GM18505 (cell line): ENCODE data around the gene RAMP2.
"Not testable (repeated sequence)": the region's sequence is repeated elsewhere in the genome, so short reads cannot be mapped to it uniquely, and the experiment has no call there.

Source experiments
- ATAC-seq: cut with Tn5 transposase; IDR thresholded peaks from one replicate; pipeline ENCODE4 v1.9.1; 2021; ENCODE audit not compliant: unreplicated experiment
- POLR2A ChIP-seq: IDR thresholded peaks from 4 replicates; pipeline ENCODE4 v1.6.1; 2011; ENCODE audit warnings: borderline replicate concordance; ENCODE audit not compliant: insufficient read depth, insufficient read length; ENCODE audit errors: extremely low read depth

RAMP2 gene

DNA sequence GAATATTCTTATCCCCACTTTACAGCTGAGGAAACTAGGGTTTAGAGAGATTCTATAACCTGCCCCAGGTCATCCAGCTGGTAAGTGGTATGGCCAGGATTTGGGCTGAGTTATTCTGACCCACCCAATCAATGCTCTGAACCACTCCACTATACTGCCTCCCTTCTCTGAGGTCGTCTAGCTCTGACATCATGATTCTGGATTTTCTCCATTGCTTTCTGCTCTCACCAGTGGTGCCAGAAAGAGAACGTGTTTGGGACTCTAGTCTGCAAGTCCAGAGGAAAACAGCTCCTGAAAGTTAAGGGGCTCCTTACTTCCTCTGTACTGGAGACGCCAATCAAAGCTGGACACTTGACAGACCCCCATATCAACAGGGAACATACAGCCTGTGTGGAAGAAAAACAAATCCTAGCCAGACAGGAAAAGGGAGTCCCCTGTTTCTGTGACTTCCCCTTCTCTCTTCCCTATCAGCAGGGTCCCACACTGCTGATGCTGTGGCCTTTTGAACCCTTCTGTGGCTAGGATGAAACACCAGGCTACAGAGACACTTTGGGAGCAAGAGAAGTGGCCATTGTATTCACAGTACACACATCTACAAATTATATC is 10.2 kb upstream of the RAMP2 start:
- ATAC-seq, result no peak
- no peak for TF ChIP-seq POLR2A

DNA sequence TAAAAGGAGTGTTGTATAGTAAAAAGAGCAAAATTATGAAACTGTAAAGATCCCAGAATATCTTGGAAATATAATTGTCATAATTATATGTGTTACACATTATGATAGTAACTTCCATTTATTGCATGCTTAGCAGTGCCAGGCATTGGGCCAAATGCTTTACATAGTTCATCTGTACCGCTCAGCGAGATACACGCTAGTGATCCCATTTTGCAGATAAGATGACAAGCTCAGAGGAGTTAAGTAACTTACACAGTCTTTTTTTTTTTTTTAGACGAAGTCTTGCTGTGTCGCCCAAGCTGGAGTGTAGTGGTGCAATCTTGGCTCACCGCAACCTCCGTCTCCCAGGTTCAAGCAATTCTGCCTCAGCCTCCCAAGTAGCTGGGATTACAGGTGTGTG is 9.4 kb upstream of the RAMP2 start:
- no peak for TF ChIP-seq POLR2A
- ATAC-seq, result no peak

DNA sequence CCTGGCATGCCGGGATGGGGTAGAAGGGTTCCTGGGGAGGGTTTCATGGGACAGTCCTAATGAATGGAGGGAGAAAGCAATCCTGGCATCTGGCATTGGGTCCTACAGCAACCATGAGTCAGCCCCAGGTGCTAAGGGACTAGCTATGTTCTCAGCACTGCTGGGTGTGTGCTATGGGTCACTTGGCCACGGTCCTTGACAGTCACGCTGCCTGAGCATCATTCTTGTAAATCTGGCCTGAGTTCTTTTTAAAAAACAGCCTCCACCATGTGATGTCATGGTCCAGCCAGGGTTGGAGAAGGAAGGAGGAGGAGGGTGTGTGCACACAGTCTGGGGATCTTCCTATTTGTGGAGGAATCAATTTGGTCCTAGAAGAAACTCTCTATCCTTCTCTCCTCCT is 6.2 kb upstream of the RAMP2 start:
- TF ChIP-seq POLR2A, result no peak
- ATAC-seq, result no peak

DNA sequence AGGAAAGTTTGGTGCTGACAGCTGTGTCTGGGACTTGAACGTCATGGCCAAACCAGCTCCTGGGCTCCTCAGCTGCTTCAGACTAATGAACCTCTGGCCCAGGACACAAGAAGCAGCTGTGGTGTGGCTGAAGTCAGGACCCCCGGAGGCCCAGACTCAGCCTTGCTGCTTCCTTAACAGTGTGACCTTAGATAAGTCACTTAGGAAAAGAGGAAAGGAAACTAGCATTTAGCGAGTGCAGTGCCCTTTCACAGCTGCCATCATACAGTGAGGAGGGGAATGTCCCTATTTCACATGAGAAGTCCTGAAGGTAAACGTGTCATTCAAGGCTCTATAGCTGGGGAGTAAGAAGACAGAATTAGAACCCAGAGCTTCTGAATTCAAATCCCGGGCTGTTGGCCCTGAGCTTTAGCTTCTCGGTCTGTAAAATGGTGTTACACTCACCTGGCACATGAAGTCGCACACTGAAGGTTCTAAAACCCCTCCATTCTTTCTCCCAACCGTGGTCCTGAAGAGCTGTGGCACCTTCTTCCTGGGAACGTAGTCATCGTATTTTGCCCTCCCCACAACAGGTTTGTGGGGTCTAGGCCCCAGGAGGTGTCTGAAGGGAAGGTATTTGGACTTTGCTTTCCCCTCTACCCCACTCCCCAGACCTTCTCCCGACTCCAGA is 910 bp upstream of the RAMP2 start:
- TF ChIP-seq POLR2A, result no peak

DNA sequence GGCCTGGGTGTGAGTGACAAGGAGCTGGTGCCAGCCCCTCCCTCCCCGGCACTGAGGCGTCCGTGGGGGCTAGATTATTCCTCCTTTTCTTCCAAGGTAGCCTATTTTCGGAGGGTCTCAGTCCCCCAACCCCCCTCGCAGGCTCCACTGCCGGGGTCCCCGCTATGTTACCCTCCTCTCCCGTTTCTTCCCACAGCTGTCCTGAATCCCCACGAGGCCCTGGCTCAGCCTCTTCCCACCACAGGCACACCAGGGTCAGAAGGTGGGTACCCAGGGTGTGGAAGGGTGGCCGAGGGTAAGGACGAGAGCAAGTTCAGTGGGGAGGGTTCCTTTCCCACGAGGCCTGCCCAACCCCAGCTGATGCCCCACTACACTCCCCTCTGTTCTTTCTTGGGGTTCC is 611 bp downstream of the RAMP2 start:
- ATAC-seq, result no peak

More for the DNA sequence above, 910 bp upstream of the RAMP2 start:
- no peak for ATAC-seq

DNA sequence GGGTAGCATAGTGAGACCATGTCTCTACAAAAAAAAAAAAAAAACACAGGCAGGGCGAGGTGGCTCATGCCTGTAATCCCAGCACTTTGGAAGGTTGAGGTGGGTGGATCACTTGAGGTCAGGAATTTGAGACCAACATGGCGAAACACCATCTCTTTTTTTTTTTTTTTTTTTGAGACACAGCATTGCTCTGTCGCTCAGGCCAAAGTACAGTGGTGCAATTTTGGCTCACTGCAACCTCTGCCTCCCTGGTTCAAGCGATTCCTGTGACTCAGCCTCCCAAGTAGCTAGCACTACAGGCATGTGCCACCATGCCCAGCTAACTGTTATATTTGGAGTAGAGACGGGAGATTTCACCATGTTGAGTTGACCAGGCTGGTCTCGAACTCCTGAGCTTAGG is 5.1 kb downstream of the RAMP2 start:
- TF ChIP-seq POLR2A, result no peak
- ATAC-seq, result no peak

More for the DNA sequence above, 611 bp downstream of the RAMP2 start:
- TF ChIP-seq POLR2A, result no peak

DNA sequence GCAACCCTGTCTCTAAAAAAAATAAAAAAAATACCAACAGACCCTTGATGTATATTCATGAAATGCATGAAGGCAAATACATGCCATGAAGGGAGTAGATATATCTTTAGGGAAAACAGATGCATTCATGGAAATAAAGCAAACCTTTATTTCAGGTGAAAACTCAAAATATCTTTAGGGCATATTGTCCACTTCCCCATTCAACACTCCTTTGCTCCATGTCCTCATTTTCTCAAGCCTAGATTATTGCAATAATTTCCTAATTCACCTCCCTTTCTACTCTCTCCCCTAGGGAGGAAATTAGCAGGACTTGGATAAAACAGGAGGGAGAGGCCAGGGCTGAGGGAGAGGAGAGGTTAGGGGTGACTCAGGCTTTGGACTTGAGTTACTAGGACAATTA is 6.5 kb downstream of the RAMP2 start:
- TF ChIP-seq POLR2A, result no peak
- ATAC-seq, result no peak

DNA sequence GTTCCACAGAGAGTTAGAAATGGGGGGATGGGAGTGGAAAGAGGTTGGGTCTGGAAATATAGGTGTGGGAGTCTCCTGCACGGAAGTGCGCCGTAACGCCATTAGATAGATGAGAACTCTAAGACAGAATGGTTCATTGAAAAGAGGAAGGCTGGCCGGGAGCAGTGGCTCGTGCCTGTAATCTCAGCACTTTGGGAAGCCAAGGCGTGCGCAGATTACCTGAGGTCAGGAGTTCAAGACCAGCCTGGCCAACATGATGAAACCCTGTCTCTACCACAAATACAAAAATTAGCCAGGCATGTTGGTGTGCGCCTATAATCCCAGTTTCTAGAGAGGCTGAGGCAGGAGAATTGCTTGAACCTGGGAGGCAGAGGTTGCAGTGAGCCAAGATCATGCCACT is 7.0 kb downstream of the RAMP2 start:
- not testable (repeated sequence) for ATAC-seq

DNA sequence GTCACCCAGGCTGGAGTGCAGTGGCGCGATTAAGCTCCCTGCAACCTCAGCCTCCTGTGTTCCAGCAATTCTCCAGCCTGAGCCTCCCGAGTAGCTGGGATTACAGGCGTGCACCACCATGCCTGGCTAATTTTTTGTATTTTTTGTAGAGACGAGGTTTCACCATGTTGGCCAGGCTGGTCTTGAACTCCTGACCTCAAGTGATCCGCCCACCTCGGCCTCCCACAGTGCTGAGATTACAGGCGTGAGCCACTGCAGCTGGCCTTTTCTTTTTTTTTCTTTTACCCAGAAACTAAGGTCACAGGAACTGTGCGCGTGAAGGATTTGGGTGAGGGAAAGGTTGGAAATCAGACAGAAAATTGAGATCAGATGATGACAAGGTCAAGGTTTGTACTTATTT is 8.9 kb downstream of the RAMP2 start:
- ATAC-seq, result not testable (repeated sequence)

DNA sequence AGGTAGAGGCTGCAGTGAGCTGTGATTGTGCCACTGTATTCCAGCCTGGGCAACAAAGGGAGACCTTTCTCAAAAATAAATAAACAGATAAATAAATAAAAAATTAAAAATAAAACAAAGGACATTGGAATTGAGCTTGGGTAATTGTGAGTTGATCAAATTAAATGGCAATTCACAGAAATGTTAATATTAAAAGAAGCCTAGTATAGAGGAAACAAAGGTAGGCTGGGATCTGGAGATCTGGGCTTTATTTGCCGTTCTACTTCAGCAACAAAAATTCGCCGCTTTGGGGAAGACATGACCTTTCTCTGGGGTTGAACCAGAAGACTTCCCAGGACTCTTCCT is 11.9 kb downstream of the RAMP2 start:
- no peak for ATAC-seq
- TF ChIP-seq POLR2A, result no peak

DNA sequence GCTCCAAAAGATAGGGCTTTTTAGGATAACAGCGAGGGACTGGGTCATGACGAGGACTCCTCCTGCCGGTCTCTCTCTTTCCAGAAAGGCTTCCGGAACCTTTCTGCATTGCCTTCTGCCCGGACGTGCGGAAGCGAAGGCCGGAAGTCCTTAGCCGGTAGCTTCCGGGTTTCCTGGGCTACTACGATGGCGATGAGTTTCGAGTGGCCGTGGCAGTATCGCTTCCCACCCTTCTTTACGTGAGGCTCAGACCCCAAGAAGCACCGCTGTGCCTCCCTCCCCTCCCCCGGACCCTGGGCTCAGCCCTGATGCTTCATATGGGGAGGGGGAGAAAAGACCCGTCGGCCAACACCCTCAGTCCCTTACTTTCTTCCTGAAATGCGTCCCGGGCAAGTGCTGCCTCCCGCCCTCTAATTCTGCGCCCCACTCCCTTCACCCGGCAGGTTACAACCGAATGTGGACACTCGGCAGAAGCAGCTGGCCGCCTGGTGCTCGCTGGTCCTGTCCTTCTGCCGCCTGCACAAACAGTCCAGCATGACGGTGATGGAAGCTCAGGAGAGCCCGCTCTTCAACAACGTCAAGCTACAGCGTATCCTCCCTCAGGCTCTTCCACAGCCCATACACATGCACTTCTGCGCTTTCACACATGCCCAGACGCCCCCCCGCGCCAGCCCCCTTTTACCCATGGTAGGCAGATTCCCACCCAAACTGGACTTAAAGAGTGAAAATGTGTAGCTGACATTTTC is 12.4 kb downstream of the RAMP2 start, which contains the start of gene VPS25:
Gene VPS25, plus strand, starts transcription at position 160 of the 746 bp plus-strand sequence. Its CDS starts 27 bp downstream, at position 187.
- ATAC-seq, result no peak
- peak; percentile 97 for TF ChIP-seq POLR2A

DNA sequence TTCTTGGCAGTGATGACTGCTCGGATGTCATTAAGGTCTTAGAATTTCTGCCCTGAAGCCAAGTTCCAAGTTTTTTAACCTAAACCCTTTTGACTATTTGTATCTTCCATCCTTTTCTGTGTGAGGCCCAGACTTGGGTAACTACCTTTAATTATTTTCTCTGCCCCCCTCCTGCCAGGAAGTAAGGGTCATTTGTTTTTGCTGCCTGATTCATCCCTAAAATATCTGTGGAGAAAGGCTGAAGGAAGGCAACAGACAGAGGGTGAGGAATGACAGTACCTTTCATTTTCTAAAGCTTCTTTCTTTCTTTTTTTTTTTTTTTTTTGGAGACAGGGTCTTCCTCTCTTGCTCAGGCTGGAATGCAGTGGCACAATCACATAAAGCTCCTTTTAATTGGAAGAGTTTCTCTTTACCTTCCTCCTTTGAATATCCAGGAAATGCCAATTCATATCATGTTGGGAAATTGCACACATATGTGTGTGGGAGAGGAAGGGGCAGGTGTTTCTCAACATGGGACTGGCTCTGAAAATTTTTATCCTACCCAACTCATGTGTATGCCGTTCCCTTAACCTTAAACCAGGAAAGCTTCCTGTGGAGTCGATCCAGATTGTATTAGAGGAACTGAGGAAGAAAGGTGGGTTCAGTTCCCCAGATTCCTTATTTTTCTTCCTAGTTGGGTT is 13.2 kb downstream of the RAMP2 start:
- no peak for TF ChIP-seq POLR2A
- ATAC-seq, result no peak

DNA sequence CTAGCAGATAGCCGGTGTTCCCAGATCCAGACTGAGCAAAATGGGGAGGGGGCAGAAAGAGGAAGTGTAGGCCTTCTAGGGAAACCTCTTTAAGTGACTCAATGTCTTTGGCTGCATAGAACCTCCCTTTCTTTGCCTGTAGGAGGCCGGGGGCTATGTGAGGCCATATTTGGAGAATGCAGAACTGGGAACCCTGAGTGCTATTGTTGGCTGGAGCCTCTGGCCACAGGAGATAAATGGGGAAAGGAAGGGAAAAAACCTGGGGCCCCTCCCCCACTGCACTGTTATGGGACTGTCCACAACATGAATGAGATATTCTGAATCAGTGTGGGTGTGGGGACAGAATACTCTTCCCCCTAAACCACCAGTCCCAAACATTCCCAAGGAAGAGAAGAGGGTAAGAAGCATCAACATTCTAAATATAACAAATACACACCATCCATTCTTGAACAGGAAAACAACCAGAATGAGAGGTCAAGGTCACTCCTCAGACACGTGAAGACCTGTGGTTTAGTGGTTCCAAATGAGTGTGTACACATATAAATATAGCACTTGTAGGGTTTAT is 14.6 kb downstream of the RAMP2 start:
- no peak for TF ChIP-seq POLR2A
- no peak for ATAC-seq
